ENCODE data around the gene POMT2.

Gene POMT2

DNA sequence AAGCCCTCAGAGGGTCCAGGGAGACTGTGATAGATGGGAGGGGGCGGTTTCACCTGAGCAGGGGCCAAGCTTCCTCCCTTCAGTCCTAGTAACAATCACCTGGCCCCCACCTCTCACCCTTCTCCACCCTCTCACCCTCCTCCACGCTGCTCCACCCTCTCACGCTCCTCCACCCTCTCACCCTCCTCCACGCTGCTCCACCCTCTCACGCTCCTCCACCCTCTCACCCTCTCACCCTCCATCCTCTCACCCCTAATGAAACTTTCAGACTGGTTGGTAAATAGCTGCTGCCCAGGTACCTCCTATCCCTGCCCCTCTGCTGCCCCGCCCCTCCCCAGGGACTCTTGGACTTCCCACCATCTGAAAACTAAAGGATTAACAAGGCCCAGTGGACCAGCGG lies 83.9 kb downstream of the POMT2 start:
- no peak for DNase-seq

DNA sequence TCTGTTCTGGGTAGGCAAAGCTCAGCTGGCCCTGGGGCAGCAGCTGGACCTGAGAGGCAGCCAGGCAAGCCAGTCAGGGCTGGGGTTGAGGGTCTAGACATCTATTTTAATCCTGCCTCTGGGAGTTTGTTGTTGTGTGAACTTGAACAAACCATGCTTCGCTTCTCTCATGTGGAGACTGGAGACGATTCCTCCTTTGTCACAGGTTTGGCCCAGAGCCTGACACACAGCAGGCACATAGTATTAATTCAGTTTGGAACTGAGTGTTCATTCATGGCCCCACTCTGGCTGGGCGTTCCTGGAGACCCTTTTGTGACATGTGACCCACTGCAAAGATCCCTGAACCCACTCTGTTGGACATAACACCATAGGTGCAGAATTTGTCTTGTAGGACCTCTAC lies 89.0 kb downstream of the POMT2 start:
- no peak for DNase-seq

DNA sequence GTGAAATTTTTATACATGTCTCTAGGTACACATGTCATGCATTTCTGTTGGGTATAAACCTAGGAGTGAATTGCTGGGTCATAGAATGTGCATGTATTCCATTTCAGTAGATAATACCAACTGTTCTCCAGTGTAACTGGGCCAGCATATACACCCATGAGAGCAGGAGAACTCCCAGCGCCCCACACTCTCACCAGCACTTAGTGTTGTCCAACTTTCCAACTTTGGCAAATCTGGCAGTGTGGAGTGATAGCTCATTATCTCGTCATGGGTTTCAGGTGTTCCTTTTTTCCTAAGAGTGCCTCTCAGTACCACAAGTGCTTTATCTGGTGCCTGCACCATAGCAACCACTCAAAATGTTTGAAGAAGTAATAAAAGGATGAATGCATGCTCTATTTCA lies 89.8 kb downstream of the POMT2 start:
- no peak for DNase-seq

DNA sequence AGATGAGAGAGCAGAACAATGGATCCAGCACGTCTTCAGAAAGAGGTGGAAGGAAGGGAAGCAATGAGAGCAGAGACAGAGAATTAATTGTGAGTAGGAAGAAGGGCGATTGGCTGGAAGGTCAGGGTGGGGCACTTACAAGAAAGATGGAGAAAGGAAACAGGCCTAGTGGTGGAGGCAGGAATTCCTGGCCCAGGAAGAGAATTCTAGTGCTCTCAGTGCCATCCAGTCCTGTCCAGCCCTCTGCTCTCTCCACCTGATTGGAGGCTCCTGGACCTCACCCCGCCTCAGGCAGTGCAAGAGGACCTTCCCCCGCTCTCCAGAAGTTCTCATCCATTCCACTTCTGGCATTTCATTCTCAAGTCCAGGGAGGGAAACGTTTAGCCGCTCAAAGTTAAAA lies 92.6 kb downstream of the POMT2 start:
- no peak for DNase-seq

DNA sequence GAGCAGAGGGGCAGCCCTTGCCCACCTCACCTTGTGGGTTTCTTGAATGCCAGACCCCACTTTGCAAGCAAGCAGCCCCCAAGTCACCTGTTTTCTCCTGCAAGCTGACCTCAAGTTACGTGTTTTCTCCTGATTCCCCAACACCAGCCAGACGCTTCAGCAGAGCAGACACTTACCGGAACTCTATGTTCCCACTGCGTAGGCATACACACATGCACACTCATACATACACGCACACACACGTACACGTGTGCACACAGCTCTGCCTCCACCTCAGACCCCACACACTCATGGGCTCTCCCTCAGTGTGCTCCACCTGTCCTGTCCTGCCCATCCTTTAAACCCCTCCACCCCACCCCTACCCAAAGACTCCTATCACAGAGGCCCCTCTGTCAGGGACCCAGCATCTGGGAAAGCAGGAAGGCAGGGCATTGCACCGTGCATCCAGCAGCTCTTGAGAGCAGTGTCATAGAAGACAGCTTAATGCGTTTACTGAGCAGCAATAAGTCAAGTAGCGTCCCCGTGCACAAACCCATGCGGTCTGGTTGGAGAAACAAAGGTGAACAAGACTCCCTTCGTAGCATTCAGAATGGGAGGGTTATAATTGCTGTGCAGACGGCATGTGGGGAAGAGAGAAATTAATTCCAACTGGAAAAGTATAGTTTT lies 94.7 kb downstream of the POMT2 start:
- no peak for DNase-seq

DNA sequence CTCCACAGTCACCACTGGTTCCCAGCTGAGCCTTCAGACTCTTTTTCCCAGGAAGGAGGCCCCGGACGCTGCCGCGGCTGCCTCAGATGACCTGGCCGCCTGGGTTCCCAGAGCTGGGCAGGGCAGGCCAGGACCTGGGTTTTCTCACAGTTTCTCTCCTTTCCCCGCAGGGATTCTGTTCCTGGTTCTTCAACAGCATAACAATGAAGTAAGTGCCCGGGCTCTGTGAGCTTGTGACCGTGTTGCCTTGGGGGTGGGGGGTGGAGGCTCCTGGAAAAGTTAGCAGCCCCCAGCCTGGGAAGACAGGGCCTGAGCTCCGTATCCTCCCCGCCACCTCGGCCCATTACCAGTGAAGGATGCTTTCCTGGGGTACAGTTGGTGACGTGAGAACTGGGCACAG lies 95.4 kb downstream of the POMT2 start:
- DNase-seq = no peak

Measured in inflammatory macrophage treated with lipopolysaccharide for 4 hours (primary cell).